ENCODE data around the gene ENGASE.

Gene ENGASE

GRCh38 chr17:79094261-79094660 is 19.6 kb downstream of the ENGASE start:
- H3K9me3 Mint-ChIP-seq, result no peaks in the 10 kb centered on the region
- peaks cover 9% of the 10 kb centered on the region for H3K27me3 Mint-ChIP-seq (ENCODE audit: low read depth, poor library complexity)
- no peak for TF ChIP-seq CTCF (IDR thresholded peaks at IDR 0.05)
- no peaks in the 10 kb centered on the region for H3K36me3 Mint-ChIP-seq (ENCODE audit: low read depth)
- H3K27ac Mint-ChIP-seq, result no peak overlapping the region
- peaks cover 51% of the 10 kb centered on the region for H3K4me1 Mint-ChIP-seq
- no peak for DNase-seq
- H3K4me3 Mint-ChIP-seq, result no peak overlapping the region

- Mint-ChIP-seq H3K9me3 (no peaks in the 10 kb centered on the region), H3K27me3 (ENCODE audit: low read depth, poor library complexity) (peaks cover 10% of the 10 kb centered on the region), H3K27ac (peak overlapping the region; percentile 70), H3K4me3 (no peak overlapping the region), H3K36me3 (ENCODE audit: low read depth) (no peaks in the 10 kb centered on the region), H3K4me1 (peaks cover 52% of the 10 kb centered on the region)
- no peak for TF ChIP-seq CTCF (IDR thresholded peaks at IDR 0.05)
- no peak for DNase-seq
Observed at GRCh38 chr17:79095345-79096055, 20.9 kb downstream of the ENGASE start.

GRCh38 chr17:79096477-79096876 is 21.9 kb downstream of the ENGASE start:
- TF ChIP-seq CTCF (IDR thresholded peaks at IDR 0.05), result no peak
- H3K36me3 Mint-ChIP-seq (ENCODE audit: low read depth), result no peaks in the 10 kb centered on the region
- peaks cover 57% of the 10 kb centered on the region for H3K4me1 Mint-ChIP-seq
- H3K27ac Mint-ChIP-seq, result no peak overlapping the region
- H3K9me3 Mint-ChIP-seq, result no peaks in the 10 kb centered on the region
- DNase-seq, result no peak
- H3K27me3 Mint-ChIP-seq (ENCODE audit: low read depth, poor library complexity), result peaks cover 13% of the 10 kb centered on the region
- H3K4me3 Mint-ChIP-seq, result no peak overlapping the region

- TF ChIP-seq CTCF (IDR thresholded peaks at IDR 0.05), result no peak
- Mint-ChIP-seq H3K27me3 (ENCODE audit: low read depth, poor library complexity) (peaks cover 13% of the 10 kb centered on the region), H3K4me3 (no peak overlapping the region), H3K27ac (peak overlapping the region; percentile 18), H3K36me3 (ENCODE audit: low read depth) (no peaks in the 10 kb centered on the region), H3K9me3 (no peaks in the 10 kb centered on the region), H3K4me1 (peaks cover 48% of the 10 kb centered on the region)
- DNase-seq, result no peak
Observed at GRCh38 chr17:79097226-79098055, 22.8 kb downstream of the ENGASE start.

GRCh38 chr17:79098282-79098867 is 23.8 kb downstream of the ENGASE start:
- Mint-ChIP-seq H3K4me3 (no peak overlapping the region), H3K9me3 (no peaks in the 10 kb centered on the region), H3K27me3 (ENCODE audit: low read depth, poor library complexity) (peaks cover 13% of the 10 kb centered on the region), H3K27ac (no peak overlapping the region), H3K36me3 (ENCODE audit: low read depth) (no peaks in the 10 kb centered on the region), H3K4me1 (peaks cover 51% of the 10 kb centered on the region)
- no peak for DNase-seq
- no peak for TF ChIP-seq CTCF (IDR thresholded peaks at IDR 0.05)
